CD14-positive monocyte (primary cell): ENCODE results near the gene RWDD1. TPM values are rescaled to one million over a fixed set of nuclear protein-coding genes. Genes with fewer than 3 reads are reported as not detected.

Source experiments
- DNase-seq, 3 donors: peaks; one replicate each; pipeline ENCODE4 v3.0.0-alpha.2; 2011 to 2022
- H2AFZ ChIP-seq: 2 replicates; pipeline ENCODE4 v1.6.0; 2012; ENCODE audit warnings: mild to moderate bottlenecking, low read depth, low read length, inconsistent platforms; ENCODE audit not compliant: insufficient read depth, poor library complexity, severe bottlenecking
- H3K27ac ChIP-seq, 2 donors: 1 replicate in 1 of 2; 2 replicates in 1 of 2; pipeline ENCODE4 v1.5.1; 2012 to 2013; ENCODE audit warnings: low read length in 2 of 2, control low read depth in 1 of 2, inconsistent platforms in 1 of 2, low read depth in 1 of 2, mild to moderate bottlenecking in 1 of 2
- H3K27me3 ChIP-seq, 2 donors: one replicate each; pipeline versions ENCODE4 v1.6.0 to v1.6.1; 2011 to 2013; ENCODE audit warnings: low read length in 2 of 2; ENCODE audit not compliant: control insufficient read depth in 2 of 2, insufficient read depth in 2 of 2
- H3K36me3 ChIP-seq, 2 donors: replicated peaks in 1 of 2; 1 replicate in 1 of 2; 2 replicates in 1 of 2; pipeline versions ENCODE4 v1.5.1 to v1.6.1; 2012 to 2013; ENCODE audit warnings: low read length in 2 of 2, control low read depth in 1 of 2, inconsistent platforms in 1 of 2, mild to moderate bottlenecking in 1 of 2; ENCODE audit not compliant: insufficient read depth in 2 of 2, control insufficient read depth in 1 of 2
- H3K4me1 ChIP-seq, 2 donors: 1 replicate in 1 of 2; 2 replicates in 1 of 2; pipeline versions ENCODE4 v1.5.1 to v1.6.1; 2012 to 2013; ENCODE audit warnings: low read length in 2 of 2, control low read depth in 1 of 2, inconsistent platforms in 1 of 2, mild to moderate bottlenecking in 1 of 2, moderate library complexity in 1 of 2; ENCODE audit not compliant: insufficient read depth in 2 of 2, control insufficient read depth in 1 of 2
- H3K4me2 ChIP-seq: replicated peaks from 2 replicates; pipeline ENCODE3; 2012; ENCODE audit warnings: low read length, moderate library complexity, mild to moderate bottlenecking; ENCODE audit not compliant: poor library complexity, severe bottlenecking; ENCODE audit errors: extremely low read depth
- H3K4me3 ChIP-seq, 3 experiments: fragments of 200-600 bp in 1 of 3; sonication (generic) in 1 of 3; replicated peaks in 1 of 3; 1 replicate in 2 of 3; 2 replicates in 1 of 3; pipeline ENCODE4 v1.5.1; 2011 to 2013; ENCODE audit warnings: low read length in 3 of 3, mild to moderate bottlenecking in 3 of 3, control low read depth in 2 of 3, low read depth in 2 of 3, inconsistent platforms in 1 of 3, moderate library complexity in 1 of 3
- H3K79me2 ChIP-seq: 2 replicates; pipeline ENCODE4 v1.6.0; 2012; ENCODE audit warnings: mild to moderate bottlenecking, control low read depth, inconsistent platforms, low read length, moderate library complexity; ENCODE audit not compliant: insufficient read depth
- H3K9ac ChIP-seq: 2 replicates; pipeline ENCODE4 v1.6.0; 2017; ENCODE audit warnings: low read length, mild to moderate bottlenecking; ENCODE audit not compliant: insufficient read depth, poor library complexity, severe bottlenecking
- H3K9me3 ChIP-seq, 2 donors: replicated peaks in 1 of 2; 1 replicate in 1 of 2; 2 replicates in 1 of 2; pipeline versions ENCODE4 v1.5.1 to v1.6.1; 2012 to 2013; ENCODE audit warnings: low read length in 2 of 2, control low read depth in 1 of 2; ENCODE audit not compliant: control insufficient read depth in 1 of 2, insufficient read depth in 1 of 2
- H4K20me1 ChIP-seq: 2 replicates; pipeline ENCODE4 v1.6.0; 2012; ENCODE audit warnings: mild to moderate bottlenecking, low read length, control low read depth, moderate library complexity; ENCODE audit not compliant: insufficient read depth
- H3K27ac Mint-ChIP-seq, 7 donors: one replicate each; pipeline ENCODE4 v1.8.0; 2020; ENCODE audit warnings: mild to moderate bottlenecking in 7 of 7, mixed read lengths in 7 of 7, moderate library complexity in 6 of 7, inconsistent platforms in 2 of 7
- H3K27me3 Mint-ChIP-seq, 3 donors: one replicate each; pipeline ENCODE4 v1.8.0; 2021 to 2022; ENCODE audit warnings: low read depth in 3 of 3, mild to moderate bottlenecking in 3 of 3, mixed read lengths in 3 of 3, moderate library complexity in 3 of 3, inconsistent platforms in 1 of 3
- H3K36me3 Mint-ChIP-seq, 2 donors: one replicate each; pipeline ENCODE4 v1.8.0; 2020; ENCODE audit warnings: mixed read lengths in 2 of 2, inconsistent platforms in 1 of 2, mild to moderate bottlenecking in 1 of 2
- H3K4me1 Mint-ChIP-seq: one replicate; pipeline ENCODE4 v1.8.0; 2020; ENCODE audit warnings: mild to moderate bottlenecking, mixed read lengths
- H3K4me3 Mint-ChIP-seq, 2 donors: one replicate each; pipeline ENCODE4 v1.8.0; 2020; ENCODE audit warnings: mild to moderate bottlenecking in 2 of 2, mixed read lengths in 2 of 2, moderate library complexity in 1 of 2
- H3K9me3 Mint-ChIP-seq, 7 donors: one replicate each; pipeline ENCODE4 v1.8.0; 2020 to 2022; ENCODE audit warnings: mixed read lengths in 7 of 7, mild to moderate bottlenecking in 6 of 7, moderate library complexity in 6 of 7, inconsistent platforms in 2 of 7
- CTCF ChIP-seq: fragments of 200-600 bp; IDR thresholded peaks from one replicate; pipeline ENCODE4 v1.8.0; 2022; ENCODE audit warnings: antibody characterized with exemption, mild to moderate bottlenecking
- WGBS: methylation state at CpG from one replicate; pipeline ENCODE4 v1.1.5; 2013; ENCODE audit warnings: missing lambda C conversion rate; ENCODE audit not compliant: insufficient coverage; 5-methylcytosine and 5-hydroxymethylcytosine counted together
- intact Hi-C, 2 donors: fragments of 100-400 bp; cut with micrococcal nuclease; formaldehyde crosslinking; loops; one replicate each; pipeline versions ENCODE4 v1.15.0 to v1.15.1; 2023
- polyA plus RNA-seq, 3 donors: library from polyadenylated mRNA; depleted of rRNA in 1 of 3; unstranded in 2 of 3; stranded (reverse) in 1 of 3; fragments of 300-500 nt in 2 of 3; fragments of >200 nt in 1 of 3; fragmentation: Illumina TruSeq in 2 of 3; gene quantifications; 1 replicate in 2 of 3; 2 replicates in 1 of 3; pipeline ENCODE4 v1.2.3, GENCODE V29; 2012 to 2021

RWDD1 gene
- polyA plus RNA-seq, 3 donors: 11.8 to 45.5 (median 34.7) TPM

GRCh38 chr6:116547358-116547757, 23.9 kb upstream of the RWDD1 start:
- H3K4me3 Mint-ChIP-seq: no peak overlapping the region
- H4K20me1 ChIP-seq: no peaks in the 10 kb centered on the region
- no peaks in the 10 kb centered on the region for H3K79me2 ChIP-seq
- intact Hi-C loops: no loop called here
- no peaks in the 10 kb centered on the region for H3K4me1 Mint-ChIP-seq
- H3K9me3 Mint-ChIP-seq: no peaks in the 10 kb centered on the region
- H3K4me3 ChIP-seq: no peak overlapping the region
- TF ChIP-seq CTCF: no peak
- H3K36me3 ChIP-seq: no peaks in the 10 kb centered on the region
- no peaks in the 10 kb centered on the region for H3K4me1 ChIP-seq
- no peak for DNase-seq
- H3K9ac ChIP-seq: no peak overlapping the region
- H2AFZ ChIP-seq: peak overlapping the region; percentile 43
- 97% methylated on average over 5 of the region's 6 CpGs for WGBS
- H3K36me3 Mint-ChIP-seq: no peaks in the 10 kb centered on the region
- no peak overlapping the region for H3K4me2 ChIP-seq
- no peaks in the 10 kb centered on the region for H3K9me3 ChIP-seq
- H3K27me3 Mint-ChIP-seq: peaks cover 0 to 3% (median 2%) of the 10 kb centered on the region in 3 donors
- H3K27me3 ChIP-seq: peaks cover 0 to 3% of the 10 kb centered on the region in 2 donors
- no peak overlapping the region for H3K27ac ChIP-seq
- no peak overlapping the region for H3K27ac Mint-ChIP-seq

GRCh38 chr6:116550796-116551195, 20.5 kb upstream of the RWDD1 start:
- Mint-ChIP-seq H3K27ac (no peak overlapping the region), H3K27me3 (peaks cover 0 to 6% (median 5%) of the 10 kb centered on the region in 3 donors), H3K4me3 (no peak overlapping the region), H3K4me1 (no peaks in the 10 kb centered on the region), H3K36me3 (no peaks in the 10 kb centered on the region), H3K9me3 (no peaks in the 10 kb centered on the region)
- Histone ChIP-seq H2AFZ (no peak overlapping the region), H4K20me1 (no peaks in the 10 kb centered on the region), H3K4me1 (no peaks in the 10 kb centered on the region), H3K4me2 (no peak overlapping the region), H3K4me3 (no peak overlapping the region), H3K79me2 (no peaks in the 10 kb centered on the region), H3K27ac (no peak overlapping the region), H3K27me3 (peaks cover 0 to 3% of the 10 kb centered on the region in 2 donors), H3K9me3 (no peaks in the 10 kb centered on the region), H3K9ac (no peak overlapping the region), H3K36me3 (no peaks in the 10 kb centered on the region)
- intact Hi-C loops: no loop called here
- 83% methylated on average over 1 of the region's 4 CpGs for WGBS
- DNase-seq: no peak
- TF ChIP-seq CTCF: no peak
